Right lung (tissue), 5 donors: Measurements from ENCODE around the gene CAMKMT. TPM values are rescaled to one million over a fixed set of nuclear protein-coding genes. Genes with fewer than 3 reads are reported as not detected.
A peak's percentile ranks its signal among the peaks of the same experiment; 100 is the strongest.

Source experiments
- DNase-seq, 2 donors: peaks; one replicate each; pipeline ENCODE4 v3.0.0-alpha.2; 2013
- polyA plus RNA-seq, 5 donors: library from polyadenylated mRNA; unstranded; fragments of 120-200 nt; gene quantifications; one replicate each; pipeline versions ENCODE4 v1.2.1 to v1.2.3, GENCODE V29; 2013; ENCODE audit warnings: inconsistent platforms in 1 of 5, low replicate concordance in 1 of 5; ENCODE audit not compliant: insufficient read length in 5 of 5, insufficient read depth in 1 of 5

CAMKMT gene
- polyA plus RNA-seq, 5 donors = 9.1 to 14.9 (median 12.8) TPM

DNA sequence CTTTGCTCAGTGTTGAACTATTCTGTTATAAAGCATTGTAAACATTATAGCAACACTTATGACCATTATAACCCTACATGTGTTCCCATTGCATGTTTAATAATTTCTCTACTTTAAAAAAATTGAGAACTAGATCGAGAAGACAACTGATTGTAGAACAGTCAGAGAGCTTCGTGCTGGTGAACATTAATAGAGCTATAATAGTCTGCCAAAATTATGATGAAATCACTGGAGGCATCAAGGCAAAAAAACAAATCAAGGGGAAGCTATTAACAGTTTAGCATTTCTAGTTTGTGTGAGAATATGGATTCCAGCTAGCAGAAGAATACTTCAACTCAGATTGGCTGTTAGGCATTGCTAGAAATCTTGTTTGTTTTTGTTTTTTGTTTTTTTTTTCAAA is 284.2 kb downstream of the CAMKMT start:
- DNase-seq = peak in 1 of 2 donors; percentile 32

DNA sequence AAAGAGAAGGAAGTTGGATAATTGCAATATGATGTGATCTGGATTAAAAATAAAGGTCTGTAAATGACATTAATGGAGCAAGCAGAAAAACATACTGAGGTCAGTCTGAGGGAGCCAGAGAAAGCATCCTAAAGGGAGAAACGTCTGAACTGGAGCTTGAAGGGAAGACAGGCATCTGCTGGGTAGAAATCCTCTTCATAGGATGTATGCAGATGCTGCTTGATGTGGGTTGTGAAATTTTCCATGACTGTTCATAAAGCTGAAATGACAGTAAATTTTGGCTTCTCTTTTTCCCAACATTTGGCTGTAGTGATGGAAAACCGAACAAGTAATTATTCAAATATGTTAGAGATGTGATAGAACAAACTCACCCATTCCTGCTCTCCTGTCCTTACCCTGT is 287.6 kb downstream of the CAMKMT start:
- DNase-seq = peak; percentile 66 to 75

DNA sequence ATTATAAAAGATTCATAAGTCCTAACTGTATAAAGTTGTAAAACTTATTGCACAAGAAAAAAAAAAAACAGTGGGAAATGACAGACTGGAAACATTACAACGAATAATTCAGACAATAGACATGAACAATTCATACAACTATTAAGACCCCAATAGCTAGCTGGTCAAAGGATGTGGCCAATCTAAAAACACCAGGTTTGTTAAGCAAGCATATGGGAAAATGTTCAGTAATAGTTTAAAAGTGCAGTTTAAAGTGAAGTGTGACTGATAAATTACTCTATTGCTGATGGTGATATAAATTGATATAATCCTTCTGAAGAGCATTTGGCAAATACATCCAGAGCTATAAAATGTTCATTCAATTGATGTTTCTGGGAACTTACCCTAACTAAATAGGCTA is 289.0 kb downstream of the CAMKMT start:
- DNase-seq = peak; percentile 77 to 79

DNA sequence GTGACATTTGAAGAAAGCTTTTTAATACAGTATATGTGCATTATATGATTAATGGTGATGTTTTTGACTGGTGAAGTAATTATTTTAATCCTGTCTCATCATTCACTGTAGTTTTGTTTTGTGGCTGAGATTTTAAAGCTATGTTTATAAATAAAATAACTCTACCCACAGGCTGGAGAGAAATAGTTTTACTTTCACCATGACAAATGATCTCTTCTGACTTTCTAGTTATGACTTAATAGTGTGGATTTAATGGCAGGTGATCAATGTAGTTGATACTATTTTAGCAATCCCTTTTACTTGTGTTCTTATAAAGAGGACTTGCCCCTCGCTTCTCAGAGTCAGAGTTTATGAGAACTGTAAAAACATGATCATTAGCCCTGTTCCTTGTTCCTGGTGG is 290.2 kb downstream of the CAMKMT start:
- no peak for DNase-seq

DNA sequence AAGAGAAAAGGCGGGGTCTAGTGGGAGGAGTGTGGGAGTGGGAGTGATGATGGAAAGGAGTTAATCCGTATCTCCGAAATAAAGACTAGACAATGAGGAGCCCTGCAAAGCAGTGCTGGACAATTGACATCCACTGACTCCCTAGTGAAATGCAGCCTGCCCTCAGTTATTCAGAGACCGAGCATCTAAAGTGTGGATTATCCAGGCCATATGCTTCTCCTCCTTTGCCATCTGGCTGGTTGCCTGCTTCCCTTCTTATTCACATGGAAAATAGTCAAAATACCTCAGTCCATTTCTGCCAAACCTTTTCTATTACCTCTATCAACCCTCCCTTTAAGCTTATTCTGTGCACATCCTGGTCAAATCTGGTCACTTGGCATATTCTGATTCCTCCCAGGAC is 291.0 kb downstream of the CAMKMT start:
- DNase-seq = peak; percentile 69 to 75

DNA sequence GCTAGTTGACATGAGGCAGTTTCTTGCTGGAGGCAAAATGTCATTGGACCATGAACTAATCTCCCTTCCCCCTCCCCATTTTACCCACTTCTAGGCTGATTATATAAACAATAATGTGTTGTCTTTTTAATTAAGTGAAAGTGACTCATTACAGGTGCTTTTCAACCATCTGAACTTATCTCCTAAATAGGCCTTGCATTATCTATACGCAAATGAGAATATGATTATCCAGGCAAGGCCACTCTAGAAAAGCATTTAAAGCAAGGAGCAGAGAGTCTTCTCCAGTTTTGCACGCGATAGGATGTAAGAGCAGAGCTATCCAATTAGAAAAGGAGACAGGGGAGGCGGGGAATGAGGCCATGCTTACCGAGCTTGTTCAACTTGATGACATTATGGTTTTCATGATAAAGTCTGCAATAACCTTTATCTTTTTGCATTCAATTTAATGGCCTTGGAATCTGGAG is 293.7 kb downstream of the CAMKMT start:
- DNase-seq = peak; percentile 62 to 76

DNA sequence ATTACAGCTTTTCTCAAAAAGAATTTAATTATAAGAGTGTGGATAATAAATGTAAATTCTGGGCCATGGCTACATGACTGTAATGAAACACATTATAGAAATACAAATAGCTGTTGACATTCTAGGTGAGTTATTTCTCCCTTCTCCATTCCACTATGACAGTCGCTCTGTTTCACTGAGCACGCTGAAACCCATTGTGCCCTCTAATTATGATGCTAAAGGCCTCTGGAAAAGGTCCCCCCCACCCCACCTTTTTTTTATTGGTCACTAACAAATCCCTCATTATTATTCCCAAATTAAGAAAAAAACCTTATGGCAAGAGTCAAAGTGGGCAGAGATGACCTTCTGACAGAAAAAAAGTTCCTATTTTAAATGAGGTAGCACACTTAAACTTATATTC is 294.7 kb downstream of the CAMKMT start:
- DNase-seq = no peak

DNA sequence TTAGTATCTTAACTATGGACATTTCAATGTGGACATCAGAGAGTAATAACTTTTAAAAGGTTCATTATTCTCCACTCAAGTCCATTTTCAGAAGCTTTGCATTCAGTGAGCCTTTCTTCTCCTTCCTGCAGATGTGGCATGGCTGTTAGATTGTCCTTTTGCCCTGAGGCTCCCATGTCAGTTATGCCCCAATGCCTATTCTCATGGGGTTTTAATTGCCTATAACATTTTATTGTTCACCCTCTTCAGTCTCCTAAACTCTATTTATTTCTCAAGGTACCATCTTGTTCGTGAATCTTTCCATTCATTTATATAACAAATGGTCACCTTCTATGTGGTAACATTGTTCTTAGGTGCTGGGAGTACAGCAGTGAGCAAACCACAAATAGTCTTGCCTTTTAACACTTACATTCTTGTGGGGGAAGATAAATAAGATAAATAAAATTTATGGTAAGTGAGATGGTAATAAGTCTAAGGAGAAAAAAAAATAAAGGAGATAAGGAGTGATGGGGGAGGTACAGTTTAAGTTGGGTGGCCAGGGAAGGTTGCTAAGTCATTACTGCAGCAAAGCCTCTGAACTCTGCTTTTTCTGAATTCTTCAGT is 301.8 kb downstream of the CAMKMT start:
- DNase-seq = no peak

DNA sequence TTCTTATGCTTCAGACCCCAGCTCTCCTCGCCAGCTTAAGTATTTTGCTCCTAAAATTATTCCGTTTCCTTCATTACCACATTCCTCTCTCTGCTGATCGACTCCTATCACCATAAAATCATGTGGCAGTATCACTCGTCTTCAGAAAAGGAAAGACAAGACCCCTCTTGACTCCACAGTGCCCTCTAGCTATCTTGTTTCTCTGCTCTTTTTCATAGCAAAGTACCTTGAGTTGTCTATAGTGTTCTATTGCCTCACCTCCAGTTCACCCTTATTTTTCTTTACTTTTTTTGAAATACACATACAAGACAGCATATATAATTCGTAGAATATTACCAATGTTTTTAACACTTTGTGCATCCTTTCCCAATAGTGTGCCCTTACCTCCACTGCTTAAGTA is 306.6 kb downstream of the CAMKMT start:
- no peak for DNase-seq

DNA sequence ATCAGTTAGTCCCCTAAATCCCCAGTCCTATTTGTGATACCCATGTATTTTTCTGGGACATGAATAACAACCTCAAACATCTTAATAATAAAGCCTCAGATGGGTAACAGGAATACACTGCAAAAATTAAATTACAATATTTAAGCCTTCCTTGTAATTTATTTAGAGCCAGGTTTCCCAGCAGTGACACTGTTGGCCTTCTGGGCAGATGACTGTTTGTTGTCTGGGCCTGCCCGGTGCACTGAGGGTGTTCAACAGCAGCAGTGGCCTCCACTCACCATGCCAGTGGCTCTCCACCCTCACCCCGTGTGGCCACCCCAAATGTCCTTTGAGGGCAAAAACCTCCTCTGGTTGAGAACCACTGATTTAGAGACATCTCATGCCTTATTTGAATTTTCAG is 309.5 kb downstream of the CAMKMT start:
- no peak for DNase-seq

DNA sequence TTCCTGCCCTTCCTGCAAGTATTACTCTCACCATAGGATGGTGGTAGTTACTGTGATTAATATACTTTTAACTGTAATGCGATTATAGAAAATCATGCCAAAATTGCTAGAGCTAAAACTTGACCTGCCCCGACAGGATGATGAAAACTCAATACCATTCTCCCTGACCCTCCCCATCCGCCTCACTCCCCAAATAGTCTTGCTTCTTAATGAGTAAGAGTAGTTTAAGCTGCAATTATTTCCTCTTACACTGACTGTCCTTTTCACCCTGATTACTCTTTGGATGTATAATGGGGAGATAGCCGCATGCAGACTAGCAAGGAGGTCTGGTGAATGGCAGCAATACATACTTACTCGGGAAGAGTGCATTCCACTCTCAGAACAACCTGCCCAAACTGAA is 310.2 kb downstream of the CAMKMT start:
- DNase-seq = no peak

DNA sequence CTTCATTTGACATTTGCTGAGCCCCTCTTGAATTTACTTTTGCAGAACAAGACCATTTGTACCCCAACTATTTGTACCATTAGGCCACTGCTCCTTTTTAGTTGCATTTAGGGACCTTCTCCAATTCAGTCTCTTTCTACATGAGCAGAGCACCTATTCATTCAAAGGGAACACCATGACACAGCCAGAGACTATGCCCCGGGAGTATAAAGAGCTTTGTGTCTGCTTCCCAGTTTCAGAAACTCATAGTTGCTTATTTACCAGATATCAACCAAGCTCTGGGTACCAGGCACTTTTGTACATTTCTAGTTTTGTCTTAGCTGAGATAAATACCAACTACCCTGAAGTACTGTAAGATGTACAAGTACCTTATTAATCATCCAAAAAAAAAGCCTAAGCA is 310.7 kb downstream of the CAMKMT start:
- DNase-seq = no peak

DNA sequence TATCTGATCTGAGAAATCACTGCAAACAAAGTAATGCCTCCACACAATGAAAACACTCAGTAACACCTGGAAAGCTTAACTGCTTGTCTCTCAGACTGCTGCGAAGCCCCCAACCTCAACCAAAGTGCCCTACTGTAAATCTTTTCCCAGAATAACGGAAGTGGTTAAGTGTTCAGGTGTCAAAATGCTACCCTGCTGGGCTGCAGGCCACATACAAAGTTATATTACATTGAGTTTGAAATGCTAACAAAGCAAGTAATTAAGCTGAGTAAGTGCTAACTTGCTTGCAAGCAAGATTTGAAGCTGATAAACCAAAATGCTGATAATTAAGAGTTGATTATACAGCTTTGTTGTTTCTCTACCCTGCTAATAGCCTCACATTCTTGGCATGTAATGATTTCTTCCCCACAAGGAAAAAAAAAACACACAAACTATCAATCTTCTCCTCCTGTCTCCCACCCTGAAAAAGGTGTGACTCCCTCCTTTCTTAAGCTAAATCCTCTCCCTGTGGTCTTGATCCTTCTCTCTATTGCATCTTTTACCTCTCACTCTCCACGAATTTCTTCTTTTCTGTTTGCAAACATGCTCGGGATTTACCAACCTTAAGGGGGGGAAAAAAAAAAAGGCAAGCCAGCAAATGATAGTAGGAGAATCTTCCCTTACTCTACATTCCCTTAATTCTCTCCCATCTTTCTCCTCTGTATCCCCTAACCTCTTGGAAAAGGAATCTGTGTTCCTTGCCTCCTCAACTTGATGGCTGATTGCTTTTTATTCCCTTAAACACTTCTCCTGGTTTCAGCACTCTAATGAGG is 312.9 kb downstream of the CAMKMT start:
- DNase-seq = no peak

DNA sequence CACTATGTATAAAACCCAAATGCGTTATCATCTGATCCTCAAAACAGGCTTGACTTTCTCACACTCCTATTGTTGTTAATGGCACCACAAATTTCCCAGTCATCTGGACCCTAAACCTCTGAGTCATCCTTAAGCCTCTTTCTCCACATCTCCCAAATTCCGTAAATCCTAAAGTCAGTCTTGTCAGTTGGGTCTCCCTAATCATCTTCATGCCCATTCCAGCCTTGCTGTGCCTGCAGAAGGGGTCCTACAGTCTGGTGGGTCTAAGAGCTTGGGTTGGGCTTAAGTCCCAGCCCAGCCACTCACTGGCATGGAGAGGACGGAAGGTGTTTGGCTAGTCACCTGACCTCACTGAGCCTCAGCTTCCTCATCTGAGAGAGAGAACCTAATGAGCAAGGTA is 314.6 kb downstream of the CAMKMT start:
- DNase-seq = no peak

DNA sequence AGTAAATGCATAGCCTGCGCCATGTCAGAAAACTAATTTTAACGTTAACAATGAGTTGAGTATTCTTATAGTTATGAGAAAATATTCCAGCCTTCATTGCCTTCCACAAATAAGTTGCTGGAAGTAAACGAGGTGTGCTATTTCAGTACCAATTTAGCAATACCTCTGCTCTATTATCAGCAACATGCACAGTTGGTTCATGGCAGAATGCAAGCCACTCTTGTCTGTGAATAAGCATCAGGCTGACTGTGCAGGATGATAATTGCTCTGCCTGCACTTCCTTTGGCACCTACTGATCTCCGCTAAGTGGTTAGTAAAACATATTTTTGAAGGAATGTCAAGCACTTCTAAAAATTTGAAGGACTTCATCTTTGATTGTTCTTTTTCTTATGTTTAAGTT is 317.8 kb downstream of the CAMKMT start:
- DNase-seq = no peak

DNA sequence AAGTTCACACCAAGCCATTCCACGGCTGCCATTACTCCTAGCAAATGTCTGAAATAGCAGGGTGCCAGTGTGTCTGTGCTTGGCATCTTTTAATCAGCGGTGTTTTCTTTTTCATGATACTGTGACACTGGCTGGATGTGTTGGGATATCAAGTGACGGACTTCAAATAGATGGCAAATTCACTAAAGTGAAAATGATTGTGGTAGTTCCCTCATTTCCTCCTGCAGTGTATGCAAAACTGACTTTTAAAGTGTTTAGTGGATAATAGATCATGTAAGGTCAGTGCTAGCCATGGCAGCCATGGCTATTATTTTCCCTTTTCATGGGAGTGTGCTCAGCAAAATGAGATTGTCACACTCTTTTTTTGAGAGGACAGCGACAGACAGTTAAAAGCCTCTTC is 318.2 kb downstream of the CAMKMT start:
- no peak for DNase-seq

DNA sequence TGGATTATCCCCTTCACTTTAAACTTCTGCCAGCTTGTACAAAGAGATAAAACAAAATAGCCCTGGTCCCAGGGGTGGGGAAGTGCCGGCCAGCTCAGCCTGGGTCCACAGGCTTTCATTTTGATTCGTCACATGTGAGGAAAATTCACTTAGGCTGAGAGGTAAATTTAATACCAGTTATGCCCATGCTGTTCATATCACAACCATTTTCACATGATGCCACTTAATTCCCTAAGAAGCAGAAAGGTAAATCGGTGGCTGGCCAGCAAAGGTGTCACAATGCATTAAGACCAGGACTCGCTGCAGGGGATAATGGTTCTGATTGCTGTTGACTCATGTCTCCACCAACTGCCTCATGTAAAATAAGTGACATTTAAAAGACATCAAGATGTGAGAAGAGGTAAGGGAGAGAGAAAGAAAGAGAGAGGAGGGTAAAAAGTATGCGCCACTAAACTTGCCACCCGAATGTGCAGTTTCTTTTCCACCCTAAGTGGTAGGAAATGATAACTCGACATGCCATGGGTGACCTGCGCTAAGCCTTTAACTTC is 318.8 kb downstream of the CAMKMT start:
- no peak for DNase-seq

DNA sequence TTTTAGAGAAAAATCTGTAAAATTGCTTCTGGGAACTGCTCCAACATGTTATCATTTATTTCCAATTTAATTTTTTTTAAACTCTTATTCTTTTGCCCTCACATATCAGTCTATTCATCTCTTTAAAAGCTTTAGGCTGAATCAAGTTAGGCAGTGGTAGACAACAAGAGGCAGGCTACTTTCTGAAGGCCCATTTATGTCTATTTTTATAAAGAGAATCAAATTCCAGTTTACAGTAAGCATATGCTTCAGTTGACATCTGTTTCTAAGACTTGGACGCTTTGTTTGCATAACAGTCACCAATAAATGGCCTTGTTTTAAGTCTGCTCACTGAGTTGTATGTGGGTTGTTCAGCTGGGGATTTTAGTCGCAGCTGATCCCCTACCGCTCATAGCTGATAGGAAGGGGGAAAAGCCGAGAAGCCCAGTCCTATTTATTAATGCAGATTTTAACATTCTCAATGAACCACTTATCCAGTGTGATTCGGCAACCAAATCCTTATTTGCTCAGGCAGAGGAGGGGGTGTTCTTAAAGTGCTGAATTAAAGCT is 319.3 kb downstream of the CAMKMT start:
- peak; percentile 54 to 64 for DNase-seq

DNA sequence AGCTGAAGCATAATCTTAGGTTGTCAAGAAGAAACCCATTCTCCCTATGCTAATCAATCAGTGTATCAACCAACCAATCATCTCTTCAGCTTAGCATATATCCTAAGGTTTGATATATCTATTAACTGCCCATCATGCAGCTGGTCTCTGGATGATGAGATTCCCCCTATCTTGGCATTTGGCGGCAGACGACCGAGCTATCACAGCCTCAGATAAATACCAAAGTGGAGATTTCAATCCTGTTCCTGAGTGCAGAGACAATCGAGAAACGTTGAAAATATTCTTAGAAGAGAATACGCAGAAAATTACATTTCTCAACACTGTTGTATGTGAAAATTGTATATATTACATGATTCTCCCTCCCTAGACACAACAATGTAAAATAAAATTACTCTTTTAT is 320.7 kb downstream of the CAMKMT start:
- DNase-seq = no peak

DNA sequence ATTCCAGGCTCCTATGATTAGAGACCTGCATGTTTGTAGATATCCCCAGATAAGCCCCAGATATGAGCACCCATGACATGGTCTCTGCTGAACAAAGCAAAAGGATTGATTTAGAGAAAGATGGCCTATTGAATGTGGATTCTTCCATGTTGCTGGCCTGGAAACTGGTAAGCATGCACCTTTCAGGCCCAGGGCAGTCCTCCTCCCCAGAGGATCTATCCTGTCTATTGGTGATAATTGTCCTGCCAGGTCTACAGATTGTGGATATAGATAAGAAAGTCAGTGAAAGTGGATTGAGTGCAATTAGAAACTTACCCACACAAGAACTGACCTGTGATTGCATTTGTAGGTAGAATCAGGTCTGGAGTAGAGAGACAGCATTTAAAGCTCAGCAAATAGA is 322.8 kb downstream of the CAMKMT start:
- DNase-seq = no peak

DNA sequence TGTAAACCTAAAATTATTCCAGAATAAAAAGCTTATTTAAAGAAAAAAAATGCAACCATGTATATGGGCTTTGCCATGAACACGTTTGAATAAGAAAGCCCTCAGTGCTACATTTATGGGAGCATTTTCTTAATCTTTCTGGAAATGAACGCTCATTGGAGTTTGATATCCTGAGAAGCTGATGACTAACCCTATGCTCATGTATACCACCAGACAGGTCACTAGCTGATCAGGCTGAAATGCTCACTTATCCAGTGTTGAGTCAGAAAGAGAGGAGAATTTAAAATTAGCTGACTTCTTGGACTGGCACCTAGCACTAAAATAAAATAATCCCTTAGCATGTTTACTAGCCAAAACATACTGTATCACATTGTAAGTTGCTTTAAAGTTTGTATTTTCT is 324.8 kb downstream of the CAMKMT start:
- no peak for DNase-seq

DNA sequence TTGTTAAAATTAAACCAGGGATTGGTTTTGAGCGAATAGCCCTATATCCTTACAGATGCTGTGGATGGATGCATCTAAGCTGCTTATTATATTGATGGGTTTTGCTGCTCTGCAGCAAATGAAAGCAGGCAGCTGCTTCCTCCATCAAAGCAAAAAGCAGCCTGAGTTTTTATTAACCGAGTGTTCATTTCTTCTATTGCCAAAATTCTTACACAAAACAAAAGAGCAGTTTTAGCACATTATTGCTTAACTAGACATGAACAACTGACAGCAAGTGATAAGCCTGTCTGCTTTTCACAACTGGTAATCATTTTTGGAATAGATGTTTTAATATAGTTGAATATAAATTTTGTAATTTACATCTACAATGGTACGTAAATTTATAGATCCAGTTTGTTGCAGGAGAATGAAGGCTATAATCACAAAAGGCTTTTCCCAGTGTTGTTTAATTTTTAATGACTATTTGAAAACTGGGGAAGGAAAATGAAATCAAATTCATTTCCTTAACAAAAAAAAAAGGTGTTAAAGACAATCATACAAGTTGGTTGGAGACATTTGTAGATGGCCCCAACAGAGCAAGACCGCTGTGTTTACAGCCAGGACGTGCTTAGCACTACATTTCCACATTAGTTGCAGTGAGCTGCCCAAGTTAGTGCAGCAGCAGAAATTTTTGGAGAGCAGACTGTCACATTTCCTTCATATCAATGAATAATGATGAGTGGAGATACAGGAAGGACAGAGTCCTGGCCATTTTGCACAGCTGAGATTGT is 326.1 kb downstream of the CAMKMT start:
- DNase-seq = peak; percentile 32 to 53
